K562 (cell line): ENCODE results near the gene ADAR. TPM values are rescaled to one million over a fixed set of nuclear protein-coding genes. Genes with fewer than 3 reads are reported as not detected.

Experiments used
- ADNP ChIP-seq: fragments of 200-800 bp; sonication (Bioruptor generic); IDR thresholded peaks from 2 replicates; pipeline ENCODE4 v1.6.1; 2016; ENCODE audit warnings: missing genetic modification characterization, missing compliant biosample characterization
- CXXC5 ChIP-seq: fragments of 250-450 bp; sonication (Bioruptor Pico); IDR thresholded peaks from 2 replicates; pipeline ENCODE4 v1.8.0; 2022; ENCODE audit warnings: inconsistent platforms, mild to moderate bottlenecking, moderate library complexity
- FOXP1 ChIP-seq: sonication (generic); formaldehyde crosslinking; IDR thresholded peaks from 2 replicates; pipeline ENCODE4 v1.8.0; 2022; ENCODE audit warnings: mild to moderate bottlenecking, missing genetic modification reagents
- HMGN3 ChIP-seq: IDR thresholded peaks from 2 replicates; pipeline ENCODE4 v1.6.1; 2011; ENCODE audit warnings: borderline replicate concordance, low read depth, mild to moderate bottlenecking, mixed read lengths, low read length; ENCODE audit not compliant: insufficient read length; ENCODE audit errors: extremely low read depth
- HMGXB4 ChIP-seq: sonication (generic); formaldehyde crosslinking; IDR thresholded peaks from 2 replicates; pipeline ENCODE4 v1.8.1; 2023; ENCODE audit warnings: mild to moderate bottlenecking, missing genetic modification reagents
- JUNB ChIP-seq: fragments of 450-650 bp; formaldehyde crosslinking; conservative IDR thresholded peaks from 2 replicates; pipeline ENCODE4 v1.4.0; 2020; ENCODE audit warnings: mild to moderate bottlenecking
- MYNN ChIP-seq, 2 experiments: sonication (generic); formaldehyde crosslinking in 1 of 2; IDR thresholded peaks; 2 replicates each; pipeline versions ENCODE4 v1.5.0 to v1.6.1; 2016 to 2020; ENCODE audit warnings: antibody characterized with exemption in 1 of 2, missing genetic modification reagents in 1 of 2
- RBFOX2 ChIP-seq: fragments of 200-400 bp; formaldehyde crosslinking; IDR thresholded peaks from 2 replicates; pipeline ENCODE4 v1.6.1; 2017; ENCODE audit warnings: low read depth, mild to moderate bottlenecking, low read length, moderate library complexity
- RBM17 ChIP-seq: fragments of 200-400 bp; formaldehyde crosslinking; IDR thresholded peaks from 2 replicates; pipeline ENCODE4 v1.6.1; 2017; ENCODE audit warnings: low read depth, mild to moderate bottlenecking, low read length, borderline replicate concordance
- RCOR1 ChIP-seq, 2 experiments: IDR thresholded peaks; 2 replicates each; pipeline ENCODE4 v1.6.1; 2012; ENCODE audit warnings: low read depth in 2 of 2, low read length in 2 of 2, borderline replicate concordance in 1 of 2, improper control_type of control experiment in 1 of 2
- SAFB2 ChIP-seq: fragments of 200-400 bp; formaldehyde crosslinking; IDR thresholded peaks from 2 replicates; pipeline ENCODE4 v1.6.1; 2018; ENCODE audit warnings: borderline replicate concordance, low read length, low read depth, moderate library complexity; ENCODE audit not compliant: severe bottlenecking
- SIX5 ChIP-seq, 2 experiments: IDR thresholded peaks; 2 replicates each; pipeline ENCODE4 v1.6.1; 2011; ENCODE audit warnings: low read length in 2 of 2, borderline replicate concordance in 1 of 2, low read depth in 1 of 2, mild to moderate bottlenecking in 1 of 2, moderate library complexity in 1 of 2; ENCODE audit not compliant: insufficient read depth in 1 of 2
- TCFL5 ChIP-seq: fragments of 250-450 bp; sonication (Bioruptor Pico); conservative IDR thresholded peaks from 2 replicates; pipeline ENCODE4 v1.6.1; 2021; ENCODE audit warnings: mild to moderate bottlenecking, moderate library complexity, matching md5 sums
- TFAP4 ChIP-seq: sonication (generic); formaldehyde crosslinking; IDR thresholded peaks from 2 replicates; pipeline ENCODE4 v1.8.0; 2022; ENCODE audit warnings: missing genetic modification reagents, mild to moderate bottlenecking, moderate library complexity, borderline replicate concordance
- ZBTB2 ChIP-seq: fragments of 450-650 bp; IDR thresholded peaks from 2 replicates; pipeline ENCODE4 v1.6.1; 2016; ENCODE audit warnings: antibody characterized with exemption
- ZFP91 ChIP-seq: sonication (generic); formaldehyde crosslinking; IDR thresholded peaks from 2 replicates; pipeline ENCODE4 v1.8.0; 2022; ENCODE audit warnings: mild to moderate bottlenecking, missing genetic modification reagents
- ZNF134 ChIP-seq: fragments of 250-450 bp; sonication (Bioruptor Pico); conservative IDR thresholded peaks from 2 replicates; pipeline ENCODE4 v1.4.0; 2020
- polyA plus RNA-seq, 8 experiments: library from polyadenylated mRNA; depleted of rRNA in 4 of 8; stranded (reverse) in 5 of 8; unstranded in 3 of 8; fragments of >200 nt; fragmentation: Nextera tagmentation in 2 of 8; fragmentation: Illumina TruSeq in 1 of 8; extraction: Ambion mirVana in 2 of 8; extraction: Trizol in 1 of 8; gene quantifications; 2 replicates each; pipeline versions ENCODE4 v1.2.1 to v1.2.3, GENCODE V29; 2011 to 2014; ENCODE audit warnings: inconsistent platforms in 1 of 8, missing spikeins in 1 of 8
- total RNA-seq, 7 experiments: library from RNA; depleted of rRNA in 6 of 7; stranded (reverse); fragments of >200 nt in 6 of 7; fragmentation: Illumina TruSeq in 2 of 7; extraction: Trizol in 2 of 7; gene quantifications; 2 replicates each; pipeline versions ENCODE4 v1.2.1 to v1.2.3, GENCODE V29; 2011 to 2021; ENCODE audit warnings: low replicate concordance in 1 of 7

The ADAR gene
- total and polyA plus RNA-seq, 9 of the 15 experiments (the other 6 are each of a cell fraction or from before 2014, with no cell fraction given): 30.1 to 123 (median 60.2) TPM

GRCh38 chr1:154558720-154559465 lies 49.1 kb downstream of the ADAR start (continued):
- no peak; the same call in 1 of the 2 replicates for TF ChIP-seq ZNF134 (CRISPR knock-in tag)
- TF ChIP-seq RBM17: no peak
- peak; percentile 100 for TF ChIP-seq CXXC5
- peak; percentile 48 to 59; a peak in 3 of 4 replicates for TF ChIP-seq SIX5 (IDR thresholded peaks at IDR 0.05; ENCODE audit: borderline replicate concordance in 1 of 2, insufficient read depth in 1 of 2, low read depth in 1 of 2, low read length in 2 of 2)
- TF ChIP-seq HMGN3: no peak
- peak; percentile 25 to 70; a peak in 2 of 4 replicates for TF ChIP-seq RCOR1 (IDR thresholded peaks at IDR 0.05; ENCODE audit: borderline replicate concordance in 1 of 2, low read depth in 2 of 2, low read length in 2 of 2)
- no peak for TF ChIP-seq TCFL5 (CRISPR knock-in tag)
- TF ChIP-seq FOXP1: peak; percentile 96
- TF ChIP-seq JUNB: no peak
- peak; percentile 94 for TF ChIP-seq HMGXB4 (CRISPR knock-in tag)
- peak; percentile 87 for TF ChIP-seq RBFOX2
- no peak for TF ChIP-seq SAFB2
- TF ChIP-seq ZBTB2: peak; percentile 99
- TF ChIP-seq TFAP4 (CRISPR knock-in tag): peak; percentile 96
- TF ChIP-seq ADNP (tag): peak; percentile 96
- TF ChIP-seq MYNN (IDR thresholded peaks at IDR 0.05): peak; percentile 27; the same call in 1 of the 2 replicates
- TF ChIP-seq MYNN (CRISPR knock-in tag; IDR thresholded peaks at IDR 0.05): no peak
- no peak for TF ChIP-seq ZFP91 (CRISPR knock-in tag)
